HG03066 (cell line): ENCODE data around the gene SH3TC1.

Source experiments
- ATAC-seq: cut with Tn5 transposase; IDR thresholded peaks from one replicate; pipeline ENCODE4 v1.9.1; 2021; ENCODE audit warnings: low read depth; ENCODE audit not compliant: unreplicated experiment

The SH3TC1 gene

DNA sequence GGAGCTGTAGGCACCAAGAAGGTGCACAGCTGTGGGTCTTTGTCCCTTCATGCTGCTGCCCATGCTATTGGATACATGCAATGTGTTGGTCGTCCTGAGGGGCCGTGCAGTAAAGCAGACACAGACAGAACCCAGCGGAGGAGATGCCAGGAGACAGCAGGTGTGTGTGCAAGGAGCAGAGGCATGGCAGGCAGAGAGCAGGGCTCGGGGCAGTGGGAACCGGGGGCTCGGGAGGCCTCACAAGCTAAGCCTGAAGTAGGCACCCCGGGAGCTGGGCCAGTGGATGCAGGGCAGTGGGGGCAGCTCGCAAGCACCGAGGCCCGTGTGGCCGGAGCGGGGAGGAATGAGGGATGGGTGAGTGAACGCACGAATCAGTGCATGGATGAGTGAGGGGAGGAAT is 83.7 kb downstream of the SH3TC1 start:
- no peak for ATAC-seq

DNA sequence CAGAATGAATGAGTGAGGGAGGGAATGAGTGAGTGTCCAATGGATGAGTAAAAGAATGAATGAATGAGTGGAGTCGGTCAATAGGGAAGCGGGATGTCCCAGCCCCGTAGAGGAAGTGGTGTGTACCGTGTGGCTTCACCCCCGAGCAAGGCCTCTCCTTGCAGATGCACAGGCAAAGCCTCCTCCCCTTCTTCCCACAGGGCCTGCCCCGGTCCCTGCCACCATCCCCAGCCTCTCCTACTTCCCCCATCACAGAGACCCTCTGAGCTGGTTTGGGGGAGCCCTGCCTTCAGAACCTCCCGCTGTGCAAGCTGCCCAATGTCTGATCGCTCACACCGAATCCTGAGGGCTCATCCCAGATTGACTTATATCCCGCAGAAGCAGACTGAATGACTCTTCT is 84.1 kb downstream of the SH3TC1 start:
- ATAC-seq, result no peak

GRCh38 chr4:8283631-8284121 is 84.6 kb downstream of the SH3TC1 start:
- no peak for ATAC-seq

GRCh38 chr4:8284391-8284790 is 85.3 kb downstream of the SH3TC1 start:
- ATAC-seq, result no peak

- no peak for ATAC-seq
Measured at GRCh38 chr4:8285143-8285975, 86.3 kb downstream of the SH3TC1 start.

- no peak for ATAC-seq
Measured at GRCh38 chr4:8285976-8286718, 87.1 kb downstream of the SH3TC1 start.

GRCh38 chr4:8286719-8287342 is 87.7 kb downstream of the SH3TC1 start:
- no peak for ATAC-seq

- no peak for ATAC-seq
Measured at GRCh38 chr4:8287343-8288280, 88.5 kb downstream of the SH3TC1 start.

- no peak for ATAC-seq
Measured at GRCh38 chr4:8289151-8289750, 90.2 kb downstream of the SH3TC1 start.

DNA sequence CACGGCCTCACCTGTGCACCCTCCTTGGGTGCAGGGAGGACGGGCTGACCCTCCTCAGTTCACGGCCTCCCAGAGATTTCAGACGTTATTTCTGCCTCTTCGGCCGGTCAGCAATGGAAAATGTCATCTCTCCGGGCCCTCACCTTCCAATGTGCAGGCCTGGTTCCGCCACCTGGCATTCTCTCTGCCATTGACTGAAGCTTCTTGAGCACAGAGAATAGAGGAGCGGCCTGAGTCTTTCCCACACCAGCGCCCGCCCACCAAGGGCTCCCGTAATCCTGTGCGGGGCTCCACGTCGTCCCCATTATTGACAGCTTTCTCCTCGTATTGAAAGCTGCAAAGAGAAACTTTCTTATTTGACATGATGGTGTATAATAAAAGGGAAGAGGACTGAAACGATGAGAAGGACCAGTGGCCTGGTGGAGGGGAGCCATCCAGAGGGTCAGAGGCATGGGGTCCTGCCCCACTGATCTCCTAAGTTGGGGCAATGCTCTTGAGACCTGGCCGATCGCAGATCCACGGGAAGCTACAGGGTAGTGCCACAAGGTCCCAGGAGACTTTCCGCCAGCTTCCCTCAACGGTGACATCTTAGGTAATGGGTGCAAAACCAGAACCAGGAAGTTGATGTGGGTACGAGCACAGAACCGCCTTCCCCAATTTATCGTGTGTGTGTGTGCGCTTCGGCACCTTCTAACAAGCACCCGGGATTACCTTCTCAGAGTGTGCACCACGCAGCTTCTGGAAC is 91.0 kb downstream of the SH3TC1 start:
- no peak for ATAC-seq

GRCh38 chr4:8290701-8290970 is 91.5 kb downstream of the SH3TC1 start:
- ATAC-seq, result no peak
